GM19238 (cell line): ENCODE measurements around the gene F10.

ENCODE experiments used
- DNase-seq: peaks from one replicate; pipeline ENCODE4 v3.0.0; 2011; ENCODE audit warnings: low spot score; ENCODE audit not compliant: insufficient read length

Gene F10

GRCh38 chr13:113115363-113116205, 7.0 kb upstream of the F10 start:
- no peak for DNase-seq

GRCh38 chr13:113116206-113116800, 6.3 kb upstream of the F10 start:
- no peak for DNase-seq

GRCh38 chr13:113116871-113117271, 5.7 kb upstream of the F10 start:
- no peak for DNase-seq

GRCh38 chr13:113117335-113117872, 5.2 kb upstream of the F10 start:
- DNase-seq: no peak

GRCh38 chr13:113117911-113118260, 4.7 kb upstream of the F10 start:
- no peak for DNase-seq

- no peak for DNase-seq
Observed at GRCh38 chr13:113118261-113119021, 4.2 kb upstream of the F10 start.

- no peak for DNase-seq
Observed at GRCh38 chr13:113119166-113119821, 3.3 kb upstream of the F10 start.

- no peak for DNase-seq
Observed at GRCh38 chr13:113119822-113120189, 2.8 kb upstream of the F10 start.

GRCh38 chr13:113120300-113121182, 2.1 kb upstream of the F10 start:
- no peak for DNase-seq

GRCh38 chr13:113121183-113121927, 1.2 kb upstream of the F10 start:
- no peak for DNase-seq

- DNase-seq: no peak
Observed at GRCh38 chr13:113121928-113122471, 599 bp upstream of the F10 start.

- DNase-seq: no peak
Observed at GRCh38 chr13:113123226-113124201, 915 bp downstream of the F10 start.

GRCh38 chr13:113124211-113124970, 1.8 kb downstream of the F10 start:
- no peak for DNase-seq

GRCh38 chr13:113125506-113126264, 3.1 kb downstream of the F10 start:
- DNase-seq: no peak

GRCh38 chr13:113126265-113127150, 3.9 kb downstream of the F10 start:
- DNase-seq: no peak

- DNase-seq: no peak
Observed at GRCh38 chr13:113129480-113129879, 6.9 kb downstream of the F10 start.
